Ovary (tissue), 3 donors: ENCODE results near the gene MAGEH1.

ENCODE experiments used
- POLR2A ChIP-seq: fragments of 450-650 bp; IDR thresholded peaks from one replicate; pipeline ENCODE4 v1.6.1; 2017; ENCODE audit warnings: antibody characterized with exemption, mild to moderate bottlenecking, moderate library complexity
- TF ChIP-seq, protein P1 (sequence below), 3 donors: fragments of 450-650 bp in 2 of 3; fragments of 200-600 bp in 1 of 3; IDR thresholded peaks; one replicate each; pipeline versions ENCODE4 v1.5.1 to v1.8.0; 2016 to 2022; ENCODE audit warnings: antibody characterized with exemption in 3 of 3, mild to moderate bottlenecking in 1 of 3
- donor health status: DM: no; HTN: no; CAD: no.

DNA sequence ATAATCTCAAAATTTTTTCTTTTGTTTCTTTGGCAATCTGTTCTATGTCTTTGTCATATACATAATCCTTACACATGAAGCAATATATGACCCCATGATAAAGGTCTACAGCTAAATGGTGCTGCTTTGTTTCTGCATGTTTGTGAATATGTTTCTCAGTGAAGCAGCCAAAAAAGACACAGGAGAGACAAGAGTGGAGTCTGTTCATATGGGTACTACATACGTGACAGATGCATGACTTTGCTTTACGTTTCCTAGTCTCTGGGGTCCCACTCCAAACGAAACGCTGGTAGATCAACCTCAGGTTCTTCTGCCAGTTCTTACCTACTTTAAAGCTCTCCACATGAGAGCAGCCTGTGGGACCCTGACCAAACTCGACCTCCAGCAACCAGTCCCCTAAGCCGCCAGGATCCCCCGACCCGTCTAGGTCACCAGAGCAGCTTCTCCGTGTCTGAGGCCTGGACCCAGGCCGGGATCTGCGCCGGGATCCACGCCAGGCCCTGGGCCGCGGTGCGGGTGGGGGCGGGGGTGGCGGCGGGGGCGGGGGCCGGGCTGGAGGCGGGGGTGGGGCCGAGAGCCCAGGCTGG lies 36.2 kb downstream of the MAGEH1 start:
- TF ChIP-seq POLR2A: no peak
- TF ChIP-seq, protein P1, sequence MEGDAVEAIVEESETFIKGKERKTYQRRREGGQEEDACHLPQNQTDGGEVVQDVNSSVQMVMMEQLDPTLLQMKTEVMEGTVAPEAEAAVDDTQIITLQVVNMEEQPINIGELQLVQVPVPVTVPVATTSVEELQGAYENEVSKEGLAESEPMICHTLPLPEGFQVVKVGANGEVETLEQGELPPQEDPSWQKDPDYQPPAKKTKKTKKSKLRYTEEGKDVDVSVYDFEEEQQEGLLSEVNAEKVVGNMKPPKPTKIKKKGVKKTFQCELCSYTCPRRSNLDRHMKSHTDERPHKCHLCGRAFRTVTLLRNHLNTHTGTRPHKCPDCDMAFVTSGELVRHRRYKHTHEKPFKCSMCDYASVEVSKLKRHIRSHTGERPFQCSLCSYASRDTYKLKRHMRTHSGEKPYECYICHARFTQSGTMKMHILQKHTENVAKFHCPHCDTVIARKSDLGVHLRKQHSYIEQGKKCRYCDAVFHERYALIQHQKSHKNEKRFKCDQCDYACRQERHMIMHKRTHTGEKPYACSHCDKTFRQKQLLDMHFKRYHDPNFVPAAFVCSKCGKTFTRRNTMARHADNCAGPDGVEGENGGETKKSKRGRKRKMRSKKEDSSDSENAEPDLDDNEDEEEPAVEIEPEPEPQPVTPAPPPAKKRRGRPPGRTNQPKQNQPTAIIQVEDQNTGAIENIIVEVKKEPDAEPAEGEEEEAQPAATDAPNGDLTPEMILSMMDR (IDR thresholded peaks at IDR 0.05): no peak
